Fibroblast of upper back skin (primary cell): ENCODE measurements around the gene LDLRAD4.
"Not testable (repeated sequence)": the region's sequence is repeated elsewhere in the genome, so short reads cannot be mapped to it uniquely, and the experiment has no call there.

ENCODE experiments used
- DNase-seq: peaks from one replicate; pipeline ENCODE4 v3.0.0-alpha.2; 2013

Gene LDLRAD4

GRCh38 chr18:13658436-13659204 is 440.1 kb downstream of the LDLRAD4 start:
- no peak for DNase-seq

- DNase-seq, result no peak
Observed at GRCh38 chr18:13660510-13660909, 441.9 kb downstream of the LDLRAD4 start.

- no peak for DNase-seq
Observed at GRCh38 chr18:13661051-13661778, 442.7 kb downstream of the LDLRAD4 start.

- no peak for DNase-seq
Observed at GRCh38 chr18:13661779-13662256, 443.3 kb downstream of the LDLRAD4 start.

- DNase-seq, result peak; percentile 19
Observed at GRCh38 chr18:13672657-13673056, 454.1 kb downstream of the LDLRAD4 start.

- no peak for DNase-seq
Observed at GRCh38 chr18:13676471-13676870, 457.9 kb downstream of the LDLRAD4 start.

GRCh38 chr18:13677350-13677749 is 458.8 kb downstream of the LDLRAD4 start:
- DNase-seq, result not testable (repeated sequence)

- DNase-seq, result no peak
Observed at GRCh38 chr18:13680612-13681011, 462.1 kb downstream of the LDLRAD4 start.

GRCh38 chr18:13681701-13682100 is 463.1 kb downstream of the LDLRAD4 start:
- no peak for DNase-seq

- DNase-seq, result no peak
Observed at GRCh38 chr18:13684546-13684945, 466.0 kb downstream of the LDLRAD4 start.

GRCh38 chr18:13688191-13689136 is 469.9 kb downstream of the LDLRAD4 start:
- DNase-seq, result no peak

- not testable (repeated sequence) for DNase-seq
Observed at GRCh38 chr18:13690060-13690459, 471.5 kb downstream of the LDLRAD4 start.

- DNase-seq, result not testable (repeated sequence)
Observed at GRCh38 chr18:13695337-13695736, 476.8 kb downstream of the LDLRAD4 start.

GRCh38 chr18:13696961-13697360 is 478.4 kb downstream of the LDLRAD4 start:
- DNase-seq, result no peak

- DNase-seq, result no peak
Observed at GRCh38 chr18:13700153-13700552, 481.6 kb downstream of the LDLRAD4 start.
